ENCODE measurements around the gene CSAG2.

DNA sequence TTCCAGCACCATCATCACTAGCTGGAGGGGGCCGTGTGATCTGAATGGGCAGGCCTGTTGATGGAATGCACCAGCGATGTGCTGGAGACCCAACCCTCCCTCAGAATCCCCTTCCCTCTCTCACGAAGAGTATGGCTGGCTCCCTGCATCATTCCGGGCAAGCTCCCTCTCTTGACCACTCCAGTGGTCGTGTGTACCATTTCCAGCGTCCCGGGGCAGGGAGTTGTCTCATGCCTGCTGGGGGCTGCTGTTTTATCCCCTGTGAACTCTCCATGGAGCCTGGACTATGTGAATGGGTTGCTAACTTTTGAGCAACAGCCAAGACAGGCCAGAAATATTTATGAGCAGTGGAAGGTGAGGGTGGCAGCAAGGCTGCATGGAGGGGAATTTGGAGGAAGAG is 16.3 kb upstream of the CSAG2 start:
- TF ChIP-seq POLR2A (IDR thresholded peaks at IDR 0.05; ENCODE audit: low read length): no peak
- TF ChIP-seq GATA1 (IDR thresholded peaks at IDR 0.05; ENCODE audit: low read depth, low read length): no peak
